Type B pancreatic cell (in vitro differentiated cells): Measurements from ENCODE around the gene TMEM221. TPM values are rescaled to one million over a fixed set of nuclear protein-coding genes. Genes with fewer than 3 reads are reported as not detected.

ENCODE experiments used
- DNase-seq: peaks from one replicate; pipeline ENCODE4 v3.0.0; 2021; ENCODE audit warnings: mixed read lengths; ENCODE audit not compliant: unreplicated experiment; ENCODE audit errors: extremely low spot score
- H3K27ac Mint-ChIP-seq: 2 replicates; pipeline ENCODE4 v1.8.0; 2021; ENCODE audit warnings: mild to moderate bottlenecking, mixed read lengths
- H3K27me3 Mint-ChIP-seq: 2 replicates; pipeline ENCODE4 v1.8.0; 2021; ENCODE audit warnings: mixed read lengths
- H3K36me3 Mint-ChIP-seq: 2 replicates; pipeline ENCODE4 v1.8.0; 2021; ENCODE audit warnings: mixed read lengths
- H3K4me1 Mint-ChIP-seq: one replicate; pipeline ENCODE4 v1.8.0; 2021; ENCODE audit warnings: mixed read lengths; ENCODE audit not compliant: unreplicated experiment
- H3K4me3 Mint-ChIP-seq: 2 replicates; pipeline ENCODE4 v1.8.0; 2021; ENCODE audit warnings: mild to moderate bottlenecking, mixed read lengths
- H3K9me3 Mint-ChIP-seq: 2 replicates; pipeline ENCODE4 v1.8.0; 2021; ENCODE audit warnings: mixed read lengths
- total RNA-seq: library from RNA; stranded (reverse); gene quantifications from 2 replicates; pipeline ENCODE4 v1.2.1, GENCODE V29; 2021; ENCODE audit warnings: low replicate concordance
- TF ChIP-seq, protein P1 (sequence below): fragments of 200-600 bp; sonication (generic); conservative IDR thresholded peaks from 2 replicates; pipeline ENCODE4 v1.5.0; 2021; ENCODE audit warnings: antibody characterized with exemption, mild to moderate bottlenecking

Gene TMEM221
- total RNA-seq, 1 donor from 2014 or later, result 0.87 TPM

DNA sequence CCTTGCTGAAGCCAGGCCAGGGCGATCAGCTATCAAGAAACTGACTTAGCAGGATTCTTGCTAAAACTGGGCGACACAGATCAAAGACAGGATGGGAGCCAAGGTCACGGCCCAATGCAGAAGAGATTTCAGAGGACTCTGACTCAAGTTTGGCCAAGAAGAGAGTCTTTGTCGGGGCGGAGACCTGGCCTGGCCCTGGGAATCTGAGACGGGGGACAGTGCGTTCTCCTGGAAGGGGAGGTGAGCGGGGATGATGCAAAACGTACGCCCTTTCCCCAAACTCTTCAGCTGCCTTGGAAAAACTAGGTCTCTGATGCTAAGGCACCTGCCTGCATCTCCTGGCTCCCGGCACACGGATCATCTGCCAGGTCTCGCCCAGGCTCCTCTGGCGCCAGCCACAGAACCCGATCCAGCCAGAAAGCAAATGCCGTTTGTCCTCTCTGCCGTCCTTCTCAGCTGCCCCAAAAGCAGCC, 18.8 kb downstream of the TMEM221 start:
- no peaks in the 10 kb centered on the region for H3K4me1 Mint-ChIP-seq
- no peaks in the 10 kb centered on the region for H3K27me3 Mint-ChIP-seq
- no peak overlapping the region for H3K4me3 Mint-ChIP-seq
- DNase-seq, result no peak
- H3K9me3 Mint-ChIP-seq, result no peaks in the 10 kb centered on the region
- H3K27ac Mint-ChIP-seq, result no peak overlapping the region
- TF ChIP-seq, protein P1, sequence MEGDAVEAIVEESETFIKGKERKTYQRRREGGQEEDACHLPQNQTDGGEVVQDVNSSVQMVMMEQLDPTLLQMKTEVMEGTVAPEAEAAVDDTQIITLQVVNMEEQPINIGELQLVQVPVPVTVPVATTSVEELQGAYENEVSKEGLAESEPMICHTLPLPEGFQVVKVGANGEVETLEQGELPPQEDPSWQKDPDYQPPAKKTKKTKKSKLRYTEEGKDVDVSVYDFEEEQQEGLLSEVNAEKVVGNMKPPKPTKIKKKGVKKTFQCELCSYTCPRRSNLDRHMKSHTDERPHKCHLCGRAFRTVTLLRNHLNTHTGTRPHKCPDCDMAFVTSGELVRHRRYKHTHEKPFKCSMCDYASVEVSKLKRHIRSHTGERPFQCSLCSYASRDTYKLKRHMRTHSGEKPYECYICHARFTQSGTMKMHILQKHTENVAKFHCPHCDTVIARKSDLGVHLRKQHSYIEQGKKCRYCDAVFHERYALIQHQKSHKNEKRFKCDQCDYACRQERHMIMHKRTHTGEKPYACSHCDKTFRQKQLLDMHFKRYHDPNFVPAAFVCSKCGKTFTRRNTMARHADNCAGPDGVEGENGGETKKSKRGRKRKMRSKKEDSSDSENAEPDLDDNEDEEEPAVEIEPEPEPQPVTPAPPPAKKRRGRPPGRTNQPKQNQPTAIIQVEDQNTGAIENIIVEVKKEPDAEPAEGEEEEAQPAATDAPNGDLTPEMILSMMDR, result no peak
- no peaks in the 10 kb centered on the region for H3K36me3 Mint-ChIP-seq

DNA sequence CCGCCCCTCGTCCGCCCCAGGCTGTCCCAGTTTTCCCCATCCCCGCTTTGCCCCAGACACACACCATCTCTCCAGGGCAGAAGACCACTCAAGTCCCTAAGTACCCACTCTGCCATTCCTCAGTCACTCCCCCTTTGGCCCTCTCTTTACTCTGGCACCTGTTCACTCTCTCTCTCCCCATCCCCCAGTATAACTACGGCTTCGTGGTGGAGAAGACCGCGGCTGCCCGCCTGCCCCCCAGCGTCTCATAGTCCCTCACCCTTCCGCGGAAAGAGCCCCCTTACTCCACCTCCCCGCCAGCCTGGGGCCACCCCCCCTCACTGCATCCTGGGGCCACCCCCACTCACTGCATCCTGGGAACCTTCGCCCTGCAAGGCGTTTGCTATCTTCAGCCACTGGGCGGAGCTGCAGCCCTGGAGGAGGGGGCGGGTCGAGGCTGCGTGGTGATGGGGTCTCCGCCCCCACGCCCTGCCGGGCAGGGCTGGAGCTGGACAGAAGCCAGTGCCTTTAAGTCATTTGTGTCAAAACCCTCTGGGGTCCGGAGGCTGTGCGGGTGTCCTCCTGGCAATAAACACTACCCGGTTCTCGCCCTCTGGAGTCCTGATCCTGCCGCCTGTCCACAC, 23.6 kb downstream of the TMEM221 start:
- no peaks in the 10 kb centered on the region for H3K9me3 Mint-ChIP-seq
- no peak overlapping the region for H3K27ac Mint-ChIP-seq
- no peaks in the 10 kb centered on the region for H3K27me3 Mint-ChIP-seq
- TF ChIP-seq, protein P1, result peak; percentile 72
- no peaks in the 10 kb centered on the region for H3K36me3 Mint-ChIP-seq
- peaks cover 5% of the 10 kb centered on the region for H3K4me1 Mint-ChIP-seq
- DNase-seq, result peak; percentile 78
- peak overlapping the region; percentile 54 for H3K4me3 Mint-ChIP-seq

DNA sequence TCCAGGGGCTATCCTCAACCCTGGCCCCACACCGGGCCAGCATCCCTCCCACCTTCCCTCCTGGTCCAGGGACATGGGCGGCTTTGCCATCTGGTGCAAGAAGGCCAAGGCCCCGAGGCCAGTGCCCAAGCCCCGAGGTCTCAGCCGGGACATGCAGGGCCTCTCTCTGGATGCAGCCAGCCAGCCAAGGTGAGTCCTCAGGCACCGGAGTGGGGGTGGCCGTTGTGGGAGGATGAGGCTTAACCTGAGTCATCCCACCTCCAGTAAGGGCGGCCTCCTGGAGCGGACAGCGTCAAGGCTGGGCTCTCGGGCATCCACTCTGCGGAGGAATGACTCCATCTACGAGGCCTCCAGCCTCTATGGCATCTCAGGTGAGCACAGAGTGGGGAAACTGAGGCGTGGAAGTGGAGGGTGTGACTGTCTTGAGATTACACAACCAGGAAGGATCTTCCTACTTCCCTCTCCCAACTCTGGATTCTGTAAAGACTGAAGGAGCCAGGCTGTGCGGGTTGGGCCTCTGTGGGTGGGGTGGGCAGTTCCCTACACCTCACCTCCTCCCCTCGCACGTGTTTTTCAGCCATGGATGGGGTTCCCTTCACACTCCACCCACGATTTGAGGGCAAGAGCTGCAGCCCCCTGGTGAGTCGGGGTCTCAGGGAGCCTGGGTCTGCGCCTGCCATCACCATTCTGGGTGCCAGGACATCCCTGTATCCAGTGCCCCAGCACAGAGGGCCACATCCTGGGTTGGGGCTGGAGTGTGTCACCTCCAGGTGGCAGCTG, 24.8 kb downstream of the TMEM221 start:
- Mint-ChIP-seq H3K27me3 (peaks cover 4% of the 10 kb centered on the region), H3K4me1 (peaks cover 13% of the 10 kb centered on the region), H3K27ac (no peak overlapping the region), H3K4me3 (no peak overlapping the region), H3K9me3 (no peaks in the 10 kb centered on the region), H3K36me3 (no peaks in the 10 kb centered on the region)
- DNase-seq, result no peak
- TF ChIP-seq, protein P1, result no peak

DNA sequence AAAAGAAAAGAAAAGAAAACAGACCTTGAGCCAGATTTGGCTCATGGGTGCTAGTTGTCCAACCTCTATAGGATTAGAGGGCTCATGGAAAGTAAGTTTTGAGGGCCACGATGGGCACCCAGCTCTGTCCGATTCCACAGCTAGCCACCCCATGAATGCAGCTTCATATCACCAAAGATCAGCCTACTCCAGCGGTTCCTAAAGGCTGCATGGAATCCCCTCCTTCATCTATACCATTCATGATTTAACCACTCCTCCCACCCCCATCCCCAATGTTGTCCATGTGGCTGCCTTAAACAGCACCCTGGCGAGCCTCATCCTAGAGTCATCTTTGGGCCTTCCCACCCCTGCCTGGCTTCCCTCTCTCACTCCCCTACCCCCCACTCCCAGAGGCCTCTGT, 26.5 kb downstream of the TMEM221 start:
- TF ChIP-seq, protein P1, result no peak
- Mint-ChIP-seq H3K36me3 (no peaks in the 10 kb centered on the region), H3K27ac (no peak overlapping the region), H3K4me1 (peaks cover 13% of the 10 kb centered on the region), H3K9me3 (no peaks in the 10 kb centered on the region), H3K4me3 (no peak overlapping the region), H3K27me3 (peaks cover 6% of the 10 kb centered on the region)
- no peak for DNase-seq

DNA sequence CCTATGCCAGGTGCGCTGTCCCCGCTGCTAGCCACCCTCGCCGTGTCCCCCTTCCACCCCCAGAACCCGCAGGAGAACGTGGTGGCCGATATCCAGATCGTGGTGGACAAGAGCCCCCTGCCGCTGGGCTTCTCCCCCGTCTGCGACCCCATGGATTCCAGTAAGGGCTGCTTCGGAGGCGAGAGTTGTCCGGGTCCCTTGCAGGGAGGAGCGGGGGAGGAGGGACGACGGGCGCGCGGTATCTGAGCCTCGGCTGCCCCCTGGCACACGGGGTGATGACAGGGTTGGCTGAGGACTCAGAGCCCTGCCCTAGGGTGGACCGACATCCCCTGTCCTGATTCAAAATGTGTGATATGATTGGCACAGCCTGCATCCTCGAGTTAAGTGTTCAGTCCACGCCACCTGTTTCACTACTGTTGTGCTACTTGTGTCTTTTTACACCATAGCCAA, 28.0 kb downstream of the TMEM221 start:
- TF ChIP-seq, protein P1, result no peak
- peaks cover 14% of the 10 kb centered on the region for H3K27me3 Mint-ChIP-seq
- DNase-seq, result no peak

More for the DNA sequence above, 28.0 kb downstream of the TMEM221 start:
- H3K9me3 Mint-ChIP-seq, result no peaks in the 10 kb centered on the region
- H3K4me1 Mint-ChIP-seq, result peaks cover 13% of the 10 kb centered on the region
- H3K27ac Mint-ChIP-seq, result peak overlapping the region; percentile 60
- H3K36me3 Mint-ChIP-seq, result no peaks in the 10 kb centered on the region
- peak overlapping the region; percentile 92 for H3K4me3 Mint-ChIP-seq
